IPS-15b (cell line): ENCODE data around the gene VPS51.
A peak's percentile ranks its signal among the peaks of the same experiment; 100 is the strongest.

ENCODE experiments used
- H3K27me3 ChIP-seq: one replicate; pipeline ENCODE4 v1.6.1; 2013; ENCODE audit warnings: low read length; ENCODE audit not compliant: control insufficient read depth, insufficient read depth
- H3K36me3 ChIP-seq: one replicate; pipeline ENCODE4 v1.6.1; 2013; ENCODE audit warnings: low read length; ENCODE audit not compliant: control insufficient read depth, insufficient read depth
- H3K4me1 ChIP-seq: one replicate; pipeline ENCODE4 v1.6.1; 2013; ENCODE audit warnings: mild to moderate bottlenecking, low read length; ENCODE audit not compliant: control insufficient read depth, insufficient read depth
- H3K4me3 ChIP-seq: one replicate; pipeline ENCODE4 v1.5.1; 2013; ENCODE audit warnings: low read depth, low read length
- H3K9ac ChIP-seq: one replicate; pipeline ENCODE4 v1.6.1; 2013; ENCODE audit warnings: low read depth, mild to moderate bottlenecking, low read length
- H3K9me3 ChIP-seq: one replicate; pipeline ENCODE4 v1.6.1; 2013; ENCODE audit warnings: mild to moderate bottlenecking, low read length; ENCODE audit not compliant: control insufficient read depth, insufficient read depth

Gene VPS51

GRCh38 chr11:65095427-65095826 is 587 bp upstream of the VPS51 start:
- H3K4me1 ChIP-seq = peaks cover 3% of the 10 kb centered on the region
- no peaks in the 10 kb centered on the region for H3K9me3 ChIP-seq
- peak overlapping the region; percentile 76 for H3K9ac ChIP-seq
- H3K4me3 ChIP-seq = peak overlapping the region; percentile 43
- H3K36me3 ChIP-seq = no peaks in the 10 kb centered on the region
- H3K27me3 ChIP-seq = no peaks in the 10 kb centered on the region

GRCh38 chr11:65096926-65097325 is 912 bp downstream of the VPS51 start:
- H3K9ac ChIP-seq = no peak overlapping the region
- H3K36me3 ChIP-seq = no peaks in the 10 kb centered on the region
- H3K27me3 ChIP-seq = no peaks in the 10 kb centered on the region
- H3K9me3 ChIP-seq = no peaks in the 10 kb centered on the region
- peaks cover 3% of the 10 kb centered on the region for H3K4me1 ChIP-seq
- peak overlapping the region; percentile 82 for H3K4me3 ChIP-seq

- Histone ChIP-seq H3K27me3 (no peaks in the 10 kb centered on the region), H3K4me3 (no peak overlapping the region), H3K9ac (no peak overlapping the region), H3K4me1 (peaks cover 3% of the 10 kb centered on the region), H3K36me3 (no peaks in the 10 kb centered on the region), H3K9me3 (no peaks in the 10 kb centered on the region)
Measured at GRCh38 chr11:65100674-65101350, 4.8 kb downstream of the VPS51 start.

GRCh38 chr11:65102142-65103095 is 6.4 kb downstream of the VPS51 start:
- Histone ChIP-seq H3K9ac (no peak overlapping the region), H3K36me3 (peaks cover under 1% of the 10 kb centered on the region), H3K27me3 (no peaks in the 10 kb centered on the region), H3K4me3 (no peak overlapping the region), H3K4me1 (no peaks in the 10 kb centered on the region), H3K9me3 (no peaks in the 10 kb centered on the region)

GRCh38 chr11:65103476-65103875 is 7.5 kb downstream of the VPS51 start:
- no peaks in the 10 kb centered on the region for H3K4me1 ChIP-seq
- H3K9ac ChIP-seq = no peak overlapping the region
- no peaks in the 10 kb centered on the region for H3K27me3 ChIP-seq
- H3K36me3 ChIP-seq = peaks cover 6% of the 10 kb centered on the region
- no peaks in the 10 kb centered on the region for H3K9me3 ChIP-seq
- no peak overlapping the region for H3K4me3 ChIP-seq

- no peaks in the 10 kb centered on the region for H3K4me1 ChIP-seq
- H3K4me3 ChIP-seq = no peak overlapping the region
- no peaks in the 10 kb centered on the region for H3K9me3 ChIP-seq
- H3K36me3 ChIP-seq = peaks cover 14% of the 10 kb centered on the region
- H3K9ac ChIP-seq = no peak overlapping the region
- H3K27me3 ChIP-seq = no peaks in the 10 kb centered on the region
Measured at GRCh38 chr11:65104628-65105027, 8.6 kb downstream of the VPS51 start.

- peaks cover 19% of the 10 kb centered on the region for H3K36me3 ChIP-seq
- no peak overlapping the region for H3K9ac ChIP-seq
Measured at GRCh38 chr11:65107078-65107477, 11.1 kb downstream of the VPS51 start.

GRCh38 chr11:65107751-65108468 is 11.9 kb downstream of the VPS51 start:
- Histone ChIP-seq H3K36me3 (peaks cover 19% of the 10 kb centered on the region), H3K4me1 (no peaks in the 10 kb centered on the region), H3K9me3 (no peaks in the 10 kb centered on the region), H3K9ac (no peak overlapping the region), H3K27me3 (no peaks in the 10 kb centered on the region), H3K4me3 (no peak overlapping the region)

More at GRCh38 chr11:65107078-65107477, 11.1 kb downstream of the VPS51 start:
- no peaks in the 10 kb centered on the region for H3K4me1 ChIP-seq
- H3K9me3 ChIP-seq = no peaks in the 10 kb centered on the region
- H3K27me3 ChIP-seq = no peaks in the 10 kb centered on the region
- H3K4me3 ChIP-seq = no peak overlapping the region

GRCh38 chr11:65108469-65109123 is 12.6 kb downstream of the VPS51 start:
- Histone ChIP-seq H3K27me3 (no peaks in the 10 kb centered on the region), H3K9ac (no peak overlapping the region), H3K4me3 (no peak overlapping the region), H3K4me1 (peaks cover 1% of the 10 kb centered on the region), H3K36me3 (peaks cover 19% of the 10 kb centered on the region), H3K9me3 (no peaks in the 10 kb centered on the region)

- H3K27me3 ChIP-seq = no peaks in the 10 kb centered on the region
- H3K4me1 ChIP-seq = peaks cover 3% of the 10 kb centered on the region
- peaks cover 20% of the 10 kb centered on the region for H3K36me3 ChIP-seq
- no peak overlapping the region for H3K4me3 ChIP-seq
- H3K9me3 ChIP-seq = no peaks in the 10 kb centered on the region
- no peak overlapping the region for H3K9ac ChIP-seq
Measured at GRCh38 chr11:65109231-65110198, 13.5 kb downstream of the VPS51 start.
